IMR-90 (cell line): ENCODE data around the gene NIPSNAP2. TPM values are rescaled to one million over a fixed set of nuclear protein-coding genes. Genes with fewer than 3 reads are reported as not detected.

ENCODE experiments used
- ATAC-seq: fragments of 200-7000 bp; cut with Tn5 transposase; 2 replicates; pipeline ENCODE4 v1.9.1; 2020; ENCODE audit warnings: low read depth, mild to moderate bottlenecking, moderate library complexity
- BruUV-seq: library from RNA; stranded (reverse); fragments of 400-500 nt; replicated peaks from 2 replicates; lab custom pipeline; 2021; lab: Mats Ljungman, UMichigan
- CTCF ChIA-PET: fragments of 300-600 bp; formaldehyde crosslinking; extraction: SDS; loops from one replicate; lab custom pipeline; 2021; ENCODE audit warnings: antibody characterized with exemption; lab: Yijun Ruan, JAX
- POLR2A ChIA-PET: fragments of 300-600 bp; sonication (Branson Sonifier 250); formaldehyde crosslinking; loops from one replicate; lab custom pipeline; 2022; ENCODE audit warnings: antibody characterized with exemption; ENCODE audit not compliant: unreplicated experiment; lab: Charles Lee
- DNase-seq: peaks from one replicate; pipeline ENCODE4 v3.0.0; 2013
- H2AFZ ChIP-seq: replicated peaks from 2 replicates; pipeline ENCODE3; 2013; ENCODE audit warnings: low read length, mild to moderate bottlenecking; ENCODE audit not compliant: poor library complexity
- H2AK5ac ChIP-seq: 2 replicates; pipeline ENCODE4 v1.6.1; 2013; ENCODE audit warnings: low read depth, low read length, inconsistent platforms
- H2AK9ac ChIP-seq: replicated peaks from 2 replicates; pipeline ENCODE3; 2013; ENCODE audit warnings: mild to moderate bottlenecking, low read depth, low read length, moderate library complexity; ENCODE audit not compliant: poor library complexity
- H2BK120ac ChIP-seq: 2 replicates; pipeline ENCODE4 v1.6.1; 2013; ENCODE audit warnings: low read depth, low read length, inconsistent platforms
- H2BK15ac ChIP-seq: 3 replicates; pipeline ENCODE4 v1.6.1; 2013; ENCODE audit warnings: low read depth, low read length, inconsistent platforms
- H2BK20ac ChIP-seq: 2 replicates; pipeline ENCODE4 v1.6.1; 2013; ENCODE audit warnings: low read depth, mild to moderate bottlenecking, inconsistent platforms, low read length, moderate library complexity
- H2BK5ac ChIP-seq: 2 replicates; pipeline ENCODE4 v1.6.1; 2013; ENCODE audit warnings: mild to moderate bottlenecking, low read depth, low read length, inconsistent platforms; ENCODE audit not compliant: poor library complexity, severe bottlenecking
- H3K14ac ChIP-seq: replicated peaks from 2 replicates; pipeline ENCODE4 v1.6.1; 2013; ENCODE audit warnings: low read depth, low read length, inconsistent platforms
- H3K18ac ChIP-seq: 2 replicates; pipeline ENCODE4 v1.6.1; 2013; ENCODE audit warnings: low read depth, low read length, control low read depth
- H3K23ac ChIP-seq: 2 replicates; pipeline ENCODE4 v1.6.1; 2013; ENCODE audit warnings: low read depth, low read length, inconsistent platforms
- H3K27ac ChIP-seq: 2 replicates; pipeline ENCODE4 v1.5.1; 2013; ENCODE audit warnings: mild to moderate bottlenecking, control low read depth, low read length; ENCODE audit not compliant: insufficient read depth
- H3K27me3 ChIP-seq: 2 replicates; pipeline ENCODE4 v1.6.1; 2013; ENCODE audit warnings: low read length; ENCODE audit not compliant: control insufficient read depth, insufficient read depth
- H3K36me3 ChIP-seq: 2 replicates; pipeline ENCODE4 v1.6.1; 2013; ENCODE audit warnings: low read length, mixed read lengths; ENCODE audit not compliant: control insufficient read depth, insufficient read depth
- H3K4ac ChIP-seq: 2 replicates; pipeline ENCODE4 v1.6.1; 2013; ENCODE audit warnings: low read depth, low read length, inconsistent platforms
- H3K4me1 ChIP-seq: 2 replicates; pipeline ENCODE4 v1.6.1; 2013; ENCODE audit warnings: low read length, mixed read lengths; ENCODE audit not compliant: control insufficient read depth, insufficient read depth
- H3K4me2 ChIP-seq: 2 replicates; pipeline ENCODE4 v1.6.1; 2013; ENCODE audit warnings: low read depth, mild to moderate bottlenecking, control low read depth, low read length, moderate library complexity
- H3K4me3 ChIP-seq: 2 replicates; pipeline ENCODE4 v1.5.1; 2013; ENCODE audit warnings: low read depth, mild to moderate bottlenecking, control low read depth, low read length, moderate library complexity; ENCODE audit not compliant: insufficient read depth
- H3K56ac ChIP-seq: 2 replicates; pipeline ENCODE4 v1.6.1; 2013; ENCODE audit warnings: low read length, inconsistent platforms; ENCODE audit not compliant: insufficient read depth; ENCODE audit errors: extremely low read depth
- H3K79me1 ChIP-seq, 2 experiments: 2 replicates each; pipeline ENCODE4 v1.6.1; 2013; ENCODE audit warnings: low read length in 2 of 2, inconsistent platforms in 1 of 2, low read depth in 1 of 2
- H3K9ac ChIP-seq: 2 replicates; pipeline ENCODE4 v1.6.1; 2013; ENCODE audit warnings: low read depth, low read length, control low read depth
- H3K9me1 ChIP-seq: 2 replicates; pipeline ENCODE4 v1.6.1; 2013; ENCODE audit warnings: low read length, inconsistent platforms; ENCODE audit not compliant: insufficient read depth
- H3K9me3 ChIP-seq: 2 replicates; pipeline ENCODE4 v1.6.1; 2013; ENCODE audit warnings: low read length; ENCODE audit not compliant: control insufficient read depth, insufficient read depth
- H4K20me1 ChIP-seq: 2 replicates; pipeline ENCODE4 v1.6.1; 2013; ENCODE audit warnings: low read length, inconsistent platforms; ENCODE audit not compliant: insufficient read depth
- H4K5ac ChIP-seq: 2 replicates; pipeline ENCODE4 v1.6.1; 2013; ENCODE audit warnings: mild to moderate bottlenecking, low read depth, low read length, control low read depth
- H4K8ac ChIP-seq, 2 experiments: 2 replicates each; pipeline ENCODE4 v1.6.1; 2013; ENCODE audit warnings: low read depth in 2 of 2, low read length in 2 of 2, control low read depth in 1 of 2, inconsistent platforms in 1 of 2
- H4K91ac ChIP-seq: 2 replicates; pipeline ENCODE4 v1.6.1; 2013; ENCODE audit warnings: low read depth, low read length, inconsistent platforms; ENCODE audit not compliant: insufficient read depth
- BHLHE40 ChIP-seq: fragments of 150-350 bp; IDR thresholded peaks from 2 replicates; pipeline ENCODE4 v1.6.1; 2016; ENCODE audit warnings: mild to moderate bottlenecking, low read depth, low read length
- CHD1 ChIP-seq: IDR thresholded peaks from 2 replicates; pipeline ENCODE4 v1.6.1; 2012; ENCODE audit warnings: low read depth, low read length, improper control_type of control experiment
- CTCF ChIP-seq: conservative IDR thresholded peaks from 2 replicates; pipeline ENCODE4 v1.5.1; 2012; ENCODE audit warnings: mild to moderate bottlenecking, low read depth, low read length, improper control_type of control experiment
- FOS ChIP-seq: fragments of 150-350 bp; IDR thresholded peaks from 2 replicates; pipeline ENCODE4 v1.6.1; 2016; ENCODE audit warnings: low read depth, low read length
- MXI1 ChIP-seq: IDR thresholded peaks from 2 replicates; pipeline ENCODE4 v1.6.1; 2012; ENCODE audit warnings: low read depth, mild to moderate bottlenecking, low read length, moderate library complexity, borderline replicate concordance
- NFE2L2 ChIP-seq: fragments of 150-350 bp; IDR thresholded peaks from 2 replicates; pipeline ENCODE4 v1.6.1; 2016; ENCODE audit warnings: low read depth, mild to moderate bottlenecking, low read length
- RFX5 ChIP-seq: IDR thresholded peaks from 2 replicates; pipeline ENCODE4 v1.8.0; 2012; ENCODE audit warnings: low read depth, mild to moderate bottlenecking, low read length, moderate library complexity
- SMC3 ChIP-seq: fragments of 150-350 bp; IDR thresholded peaks from 2 replicates; pipeline ENCODE4 v1.6.1; 2016; ENCODE audit warnings: low read depth, mild to moderate bottlenecking, antibody characterized with exemption, low read length, moderate library complexity
- WGBS, 2 experiments: methylation state at CpG; one replicate each; pipeline versions ENCODE4 v1.1.5 to v1.1.7; 2013; ENCODE audit warnings: missing lambda C conversion rate in 2 of 2; ENCODE audit not compliant: insufficient read length in 1 of 2; ENCODE audit errors: extremely low coverage in 2 of 2; 5-methylcytosine and 5-hydroxymethylcytosine counted together
- dilution Hi-C: fragments of 300-500 bp; cut with HindIII; formaldehyde crosslinking; loops from one replicate; pipeline ENCODE4 v1.14.3; 2018; ENCODE audit warnings: low sequenced_read_pairs; ENCODE audit not compliant: unreplicated experiment
- in situ Hi-C: fragments of 300-500 bp; cut with MboI; formaldehyde crosslinking; loops from 3 replicates; pipeline ENCODE4 v1.14.3; 2019; ENCODE audit warnings: low sequenced_read_pairs, inconsistent platforms, mixed read lengths
- intact Hi-C: fragments of 100-400 bp; cut with micrococcal nuclease; formaldehyde crosslinking; loops from 2 replicates; pipeline ENCODE4 v1.10.0; 2022
- polyA plus RNA-seq, 3 experiments: library from polyadenylated mRNA; depleted of rRNA; stranded (reverse); fragments of >200 nt; gene quantifications; 2 replicates each; pipeline ENCODE4 v1.2.3, GENCODE V29; 2012; ENCODE audit warnings: low replicate concordance in 1 of 3
- total RNA-seq: library from RNA; depleted of rRNA; stranded (reverse); fragments of >200 nt; gene quantifications from 2 replicates; pipeline ENCODE4 v1.2.3, GENCODE V29; 2012
- TF ChIP-seq, protein P1 (sequence below): fragments of 150-350 bp; IDR thresholded peaks from 2 replicates; pipeline ENCODE4 v1.6.1; 2017; ENCODE audit warnings: mild to moderate bottlenecking, antibody characterized with exemption, low read length, low read depth

Gene NIPSNAP2
- total and polyA plus RNA-seq, 2 of the 4 experiments (the other 2 are of a cell fraction), result 33.7 to 42.8 TPM

DNA sequence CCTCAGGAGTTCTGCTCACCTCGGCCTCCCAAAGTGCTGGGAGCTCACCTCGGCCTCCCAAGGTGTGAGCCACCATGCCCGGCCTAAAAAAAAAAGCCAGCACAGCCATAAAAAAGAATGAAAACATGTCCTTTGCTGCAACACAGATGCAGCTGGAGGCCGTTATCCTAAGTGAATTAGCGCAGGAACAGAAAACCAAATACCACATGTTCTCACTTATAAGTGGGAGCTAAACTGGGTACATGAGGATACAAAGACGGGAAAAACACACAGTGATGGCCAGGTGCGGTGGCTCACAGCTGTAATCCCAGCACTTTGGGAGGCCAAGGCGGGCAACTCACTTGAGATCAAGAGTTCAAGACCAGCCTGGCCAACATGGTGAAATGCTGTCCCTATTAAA lies 66.0 kb downstream of the NIPSNAP2 start:
- no peak overlapping the region for H3K27ac ChIP-seq
- H3K14ac ChIP-seq, result no peak overlapping the region
- no peak overlapping the region for H2BK20ac ChIP-seq
- no peak overlapping the region for H2BK120ac ChIP-seq
- peaks cover 19 to 58% of the 10 kb centered on the region in 2 experiments for H3K79me1 ChIP-seq
- no peak overlapping the region for H3K4ac ChIP-seq
- H2AFZ ChIP-seq, result no peak overlapping the region
- no peak overlapping the region for H2AK9ac ChIP-seq
- H4K8ac ChIP-seq, result no peak overlapping the region
- H3K9me1 ChIP-seq, result peaks cover 12% of the 10 kb centered on the region; the same call in 1 of the 2 replicates
- dilution Hi-C loops (no loop called here), intact Hi-C loops (no loop called here), in situ Hi-C loops (no loop called here)
- H3K4me3 ChIP-seq, result no peak overlapping the region
- no peaks in the 10 kb centered on the region for H3K9me3 ChIP-seq
- DNase-seq, result no peak
- no peak overlapping the region for H4K5ac ChIP-seq
- no peak overlapping the region for H2BK5ac ChIP-seq
- H2AK5ac ChIP-seq, result no peak overlapping the region
- no peak overlapping the region for H3K56ac ChIP-seq
- no peak overlapping the region for H3K9ac ChIP-seq
- H2BK15ac ChIP-seq, result no peak overlapping the region
- H3K36me3 ChIP-seq, result peaks cover 7% of the 10 kb centered on the region
- H3K18ac ChIP-seq, result no peak overlapping the region
- CTCF ChIA-PET, result no interaction called here
- no peak overlapping the region for H4K91ac ChIP-seq
- POLR2A ChIA-PET, result no interaction called here
- no peaks in the 10 kb centered on the region for H3K27me3 ChIP-seq
- no peak for ATAC-seq
- H3K4me2 ChIP-seq, result no peak overlapping the region
- TF ChIP-seq SMC3, result no peak
- no peak for TF ChIP-seq CTCF
- TF ChIP-seq FOS, result no peak
- no peak for TF ChIP-seq BHLHE40
- TF ChIP-seq RFX5, result no peak
- TF ChIP-seq CHD1, result no peak
- no peak for TF ChIP-seq NFE2L2
- TF ChIP-seq, protein P1, sequence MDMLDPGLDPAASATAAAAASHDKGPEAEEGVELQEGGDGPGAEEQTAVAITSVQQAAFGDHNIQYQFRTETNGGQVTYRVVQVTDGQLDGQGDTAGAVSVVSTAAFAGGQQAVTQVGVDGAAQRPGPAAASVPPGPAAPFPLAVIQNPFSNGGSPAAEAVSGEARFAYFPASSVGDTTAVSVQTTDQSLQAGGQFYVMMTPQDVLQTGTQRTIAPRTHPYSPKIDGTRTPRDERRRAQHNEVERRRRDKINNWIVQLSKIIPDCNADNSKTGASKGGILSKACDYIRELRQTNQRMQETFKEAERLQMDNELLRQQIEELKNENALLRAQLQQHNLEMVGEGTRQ, result no peak
- no peak for TF ChIP-seq MXI1
- WGBS, 2 experiments, result no CpG with 5 or more reads among the region's 8 CpGs
- no peak overlapping the region for H3K23ac ChIP-seq
- BruUV-seq, result no TSS peak
- peaks cover 3% of the 10 kb centered on the region; the same call in 1 of the 2 replicates for H4K20me1 ChIP-seq
- H3K4me1 ChIP-seq, result peaks cover 8% of the 10 kb centered on the region
